ENCODE data around the gene GUCA2A. TPM values are rescaled to one million over a fixed set of nuclear protein-coding genes. Genes with fewer than 3 reads are reported as not detected.
A peak's percentile ranks its signal among the peaks of the same experiment; 100 is the strongest.
"Not testable (repeated sequence)": the region's sequence is repeated elsewhere in the genome, so short reads cannot be mapped to it uniquely, and the experiment has no call there.

The GUCA2A gene, protein sequence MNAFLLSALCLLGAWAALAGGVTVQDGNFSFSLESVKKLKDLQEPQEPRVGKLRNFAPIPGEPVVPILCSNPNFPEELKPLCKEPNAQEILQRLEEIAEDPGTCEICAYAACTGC
- not detected for total RNA-seq

GRCh38 chr1:42164551-42165420 lies at the start of gene GUCA2A:
GUCA2A (minus strand) TSS chr1:42164745; CDS start chr1:42164712, 33 bp downstream.
- ATAC-seq (ENCODE audit: low read depth) (no peak), DNase-seq (no peak)
- Mint-ChIP-seq H3K27me3 (peaks cover 4% of the 10 kb centered on the region), H3K4me1 (peaks cover 5% of the 10 kb centered on the region), H3K27ac (no peak within 1 kb of the TSS), H3K36me3 (no peaks in the 10 kb centered on the region), H3K4me3 (no peak within 1 kb of the TSS), H3K9me3 (peaks cover 18% of the 10 kb centered on the region)
- POLR2A ChIA-PET = no interaction called here

DNA sequence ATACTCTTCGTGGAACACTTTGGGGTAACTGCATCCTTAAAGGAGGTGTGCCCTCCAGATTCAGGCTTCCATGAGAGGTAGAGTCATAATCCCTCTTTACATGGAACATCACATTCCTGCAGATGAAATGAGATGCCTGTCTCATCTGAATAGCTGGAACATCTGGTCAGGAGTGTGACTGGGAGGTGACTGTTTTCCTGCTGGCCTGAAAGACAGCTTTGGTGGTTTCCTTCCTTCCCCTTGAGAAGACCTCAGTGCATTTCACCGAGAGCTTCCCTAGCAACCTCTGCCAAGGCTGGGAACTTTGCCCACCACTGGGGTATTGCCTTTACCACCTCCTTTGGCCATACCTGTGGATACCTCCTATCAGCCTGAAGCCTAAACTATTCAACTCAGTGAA lies 46.7 kb upstream of the GUCA2A start:
- POLR2A ChIA-PET = no interaction called here
- no peak overlapping the region for H3K4me3 Mint-ChIP-seq
- H3K4me1 Mint-ChIP-seq = peaks cover under 1% of the 10 kb centered on the region

GRCh38 chr1:42210421-42211133 lies 46.0 kb upstream of the GUCA2A start:
- H3K27ac Mint-ChIP-seq = no peak overlapping the region
- POLR2A ChIA-PET = no interaction called here

More for the DNA sequence above, 46.7 kb upstream of the GUCA2A start:
- no peaks in the 10 kb centered on the region for H3K27me3 Mint-ChIP-seq
- ATAC-seq (ENCODE audit: low read depth) (no peak), DNase-seq (no peak)
- peaks cover 11% of the 10 kb centered on the region for H3K9me3 Mint-ChIP-seq
- peaks cover 60% of the 10 kb centered on the region for H3K36me3 Mint-ChIP-seq
- no peak overlapping the region for H3K27ac Mint-ChIP-seq

GRCh38 chr1:42209526-42210251 lies 45.1 kb upstream of the GUCA2A start:
- no peak overlapping the region for H3K27ac Mint-ChIP-seq
- H3K9me3 Mint-ChIP-seq = peaks cover 12% of the 10 kb centered on the region
- H3K27me3 Mint-ChIP-seq = no peaks in the 10 kb centered on the region
- H3K36me3 Mint-ChIP-seq = peaks cover 66% of the 10 kb centered on the region
- POLR2A ChIA-PET = no interaction called here
- H3K4me3 Mint-ChIP-seq = no peak overlapping the region
- no peak for DNase-seq
- H3K4me1 Mint-ChIP-seq = peaks cover 4% of the 10 kb centered on the region
- no peak for ATAC-seq (ENCODE audit: low read depth)

More at GRCh38 chr1:42210421-42211133, 46.0 kb upstream of the GUCA2A start:
- H3K9me3 Mint-ChIP-seq = peaks cover 11% of the 10 kb centered on the region
- H3K4me1 Mint-ChIP-seq = peaks cover 4% of the 10 kb centered on the region
- ATAC-seq (ENCODE audit: low read depth) = no peak
- no peaks in the 10 kb centered on the region for H3K27me3 Mint-ChIP-seq
- H3K36me3 Mint-ChIP-seq = peaks cover 64% of the 10 kb centered on the region
- no peak overlapping the region for H3K4me3 Mint-ChIP-seq
- DNase-seq = no peak

GRCh38 chr1:42206930-42207329 lies 42.4 kb upstream of the GUCA2A start:
- H3K4me3 Mint-ChIP-seq; H3K27ac Mint-ChIP-seq; ATAC-seq (ENCODE audit: low read depth); H3K27me3 Mint-ChIP-seq; DNase-seq; H3K4me1 Mint-ChIP-seq; POLR2A ChIA-PET: not testable (repeated sequence)
- Mint-ChIP-seq H3K9me3 (peaks cover 20% of the 10 kb centered on the region), H3K36me3 (peaks cover 69% of the 10 kb centered on the region)

- POLR2A ChIA-PET = no interaction called here
- Mint-ChIP-seq H3K27me3 (no peaks in the 10 kb centered on the region), H3K36me3 (peaks cover 69% of the 10 kb centered on the region), H3K4me3 (no peak overlapping the region), H3K9me3 (peaks cover 21% of the 10 kb centered on the region), H3K27ac (peak overlapping the region; percentile 43), H3K4me1 (peaks cover 4% of the 10 kb centered on the region)
- ATAC-seq (ENCODE audit: low read depth) = no peak
- no peak for DNase-seq
These were observed 41.6 kb upstream of the GUCA2A start for GRCh38 chr1:42206164-42206563.

DNA sequence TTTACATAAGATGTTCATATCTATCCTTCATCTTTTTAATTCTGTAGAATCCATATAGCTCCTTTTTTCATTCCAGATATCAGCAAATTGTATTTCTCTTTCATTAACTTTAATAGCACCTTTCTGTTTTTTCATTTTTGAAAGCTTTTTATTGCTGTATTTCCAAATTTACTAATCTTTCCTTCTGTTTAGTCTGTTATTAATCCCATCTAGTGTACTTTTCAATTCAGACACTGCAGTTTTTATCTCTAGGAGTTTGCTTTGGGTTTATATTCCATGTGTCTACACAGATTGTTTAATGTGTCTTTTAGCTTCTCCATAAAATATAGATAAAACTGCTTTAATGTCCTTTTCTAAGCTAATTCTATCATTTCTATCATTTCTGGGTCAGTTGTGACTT lies 37.4 kb upstream of the GUCA2A start:
- Mint-ChIP-seq H3K27me3 (no peaks in the 10 kb centered on the region), H3K27ac (no peak overlapping the region), H3K4me1 (peaks cover 4% of the 10 kb centered on the region), H3K9me3 (peaks cover 17% of the 10 kb centered on the region), H3K36me3 (peaks cover 64% of the 10 kb centered on the region), H3K4me3 (no peak overlapping the region)
- POLR2A ChIA-PET = no interaction called here
- ATAC-seq (ENCODE audit: low read depth) (no peak), DNase-seq (no peak)

DNA sequence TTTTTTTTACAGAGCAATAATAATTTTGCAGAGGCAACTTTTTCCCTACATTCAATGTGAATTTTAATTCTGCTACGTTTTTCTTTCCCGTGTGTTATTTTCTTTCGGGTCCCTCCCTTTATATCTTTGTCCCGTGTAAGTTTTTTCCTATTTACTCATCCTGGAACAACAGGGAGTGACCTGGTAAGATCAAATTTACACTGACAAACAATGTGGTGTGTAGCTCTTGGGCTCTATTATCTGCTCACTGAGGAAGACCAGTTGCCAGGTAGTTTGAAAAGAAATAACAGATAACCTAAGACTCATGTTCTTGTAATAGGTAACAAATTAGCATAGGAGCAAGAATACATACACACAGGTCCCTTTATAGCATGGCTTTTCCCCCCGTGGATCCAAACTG lies 33.7 kb upstream of the GUCA2A start:
- POLR2A ChIA-PET = no interaction called here
- no peak for DNase-seq
- no peaks in the 10 kb centered on the region for H3K27me3 Mint-ChIP-seq
- H3K4me3 Mint-ChIP-seq = no peak overlapping the region
- H3K4me1 Mint-ChIP-seq = no peaks in the 10 kb centered on the region
- no peak overlapping the region for H3K27ac Mint-ChIP-seq
- ATAC-seq (ENCODE audit: low read depth) = no peak
- H3K9me3 Mint-ChIP-seq = peaks cover 11% of the 10 kb centered on the region
- peaks cover 36% of the 10 kb centered on the region for H3K36me3 Mint-ChIP-seq

DNA sequence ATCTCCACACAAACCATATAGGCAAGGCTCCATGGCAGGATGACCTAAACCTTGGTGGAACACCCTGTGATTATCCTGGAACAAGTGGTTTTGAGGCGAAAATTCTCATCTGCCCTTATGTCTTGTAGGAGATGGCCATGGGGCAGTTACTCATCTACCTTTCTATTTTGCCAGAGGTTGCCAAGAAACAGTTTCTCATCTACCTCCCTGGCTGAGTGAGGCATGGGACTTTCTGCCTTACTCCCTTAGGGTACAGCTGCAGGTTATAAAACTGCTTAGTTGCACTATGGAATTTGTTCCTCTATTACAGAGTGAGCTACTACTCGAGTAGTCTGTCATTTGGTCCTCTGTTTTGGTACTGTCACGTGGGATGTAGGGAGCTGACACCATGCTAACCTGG lies 31.3 kb upstream of the GUCA2A start:
- Mint-ChIP-seq H3K9me3 (no peaks in the 10 kb centered on the region), H3K36me3 (peaks cover 24% of the 10 kb centered on the region), H3K27ac (no peak overlapping the region), H3K27me3 (no peaks in the 10 kb centered on the region), H3K4me3 (no peak overlapping the region), H3K4me1 (peaks cover 4% of the 10 kb centered on the region)
- no peak for DNase-seq
- no peak for ATAC-seq (ENCODE audit: low read depth)
- POLR2A ChIA-PET = no interaction called here

DNA sequence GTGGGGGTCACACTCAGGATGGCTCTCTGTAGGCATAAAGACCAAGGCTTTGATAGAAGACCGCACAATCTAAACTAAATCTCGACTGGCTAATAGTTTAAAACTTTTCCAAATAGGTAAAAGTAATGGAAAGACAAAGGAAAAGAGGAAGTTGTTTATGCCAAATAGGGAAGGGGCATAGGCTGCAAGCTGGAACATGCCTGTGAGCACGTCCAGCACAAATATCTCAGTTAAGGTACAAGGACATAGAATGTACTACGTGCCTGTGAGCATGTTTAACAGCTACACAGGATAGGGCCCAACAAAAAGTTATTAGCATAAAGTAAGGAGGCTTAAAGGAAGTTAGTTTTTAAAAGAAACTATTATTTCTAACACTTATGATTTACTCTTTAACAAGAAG lies 27.6 kb upstream of the GUCA2A start:
- no peaks in the 10 kb centered on the region for H3K9me3 Mint-ChIP-seq
- H3K27ac Mint-ChIP-seq = no peak overlapping the region
- H3K36me3 Mint-ChIP-seq = peaks cover 10% of the 10 kb centered on the region
- ATAC-seq (ENCODE audit: low read depth) (no peak), DNase-seq (no peak)
- no peaks in the 10 kb centered on the region for H3K27me3 Mint-ChIP-seq
- H3K4me3 Mint-ChIP-seq = no peak overlapping the region
- peaks cover 4% of the 10 kb centered on the region for H3K4me1 Mint-ChIP-seq
- POLR2A ChIA-PET = no interaction called here

GRCh38 chr1:42191319-42191718 lies 26.8 kb upstream of the GUCA2A start:
- POLR2A ChIA-PET = no interaction called here
- peaks cover 12% of the 10 kb centered on the region for H3K36me3 Mint-ChIP-seq

DNA sequence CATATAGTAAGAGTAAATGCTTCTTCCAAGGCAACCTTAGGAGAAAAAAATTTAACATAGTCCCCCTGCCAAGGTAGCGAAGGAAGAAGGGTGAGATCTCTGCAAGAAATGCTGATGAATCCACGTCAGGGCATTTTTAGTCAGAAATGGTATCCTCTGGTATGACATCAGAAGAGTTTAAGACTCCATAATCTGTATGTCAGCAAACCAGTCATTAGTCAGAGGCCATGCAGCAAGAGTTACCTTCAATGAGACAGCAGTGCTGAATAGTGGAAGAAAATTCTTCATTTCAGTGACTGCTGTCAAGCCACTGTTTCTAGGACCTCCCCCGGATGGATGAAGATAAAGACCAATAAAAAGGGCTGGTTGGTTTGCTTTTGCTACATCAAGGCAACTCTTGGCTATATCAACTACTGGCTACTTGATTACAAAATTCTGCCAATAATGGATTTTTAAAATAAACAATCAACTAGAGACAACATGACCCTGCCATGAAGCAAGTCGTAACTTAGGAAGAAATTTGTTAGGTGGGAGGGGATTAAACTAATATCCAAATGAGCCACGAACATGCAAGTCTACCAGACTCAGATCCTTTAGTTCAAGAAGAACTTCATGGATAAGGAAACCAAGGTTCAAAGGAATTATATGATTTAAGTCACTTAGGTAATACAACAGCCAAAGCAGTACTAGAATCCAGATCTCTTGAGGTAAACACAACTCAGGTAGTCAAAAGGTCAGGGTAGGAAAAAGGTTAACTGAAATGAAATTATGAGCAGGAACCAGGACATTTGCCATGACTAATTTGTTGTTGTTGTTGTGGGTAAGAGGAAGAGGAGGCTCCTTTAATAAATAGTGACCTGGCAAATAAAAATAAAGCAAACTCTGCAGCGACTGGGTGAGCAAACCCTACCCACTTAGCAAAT lies 25.6 kb upstream of the GUCA2A start:
- DNase-seq = no peak
- Mint-ChIP-seq H3K9me3 (no peaks in the 10 kb centered on the region), H3K4me1 (peaks cover 4% of the 10 kb centered on the region), H3K27me3 (no peaks in the 10 kb centered on the region), H3K4me3 (no peak overlapping the region), H3K27ac (no peak overlapping the region), H3K36me3 (peaks cover 15% of the 10 kb centered on the region)
- POLR2A ChIA-PET = no interaction called here
- ATAC-seq (ENCODE audit: low read depth) = no peak

More at GRCh38 chr1:42191319-42191718, 26.8 kb upstream of the GUCA2A start:
- Mint-ChIP-seq H3K4me3 (no peak overlapping the region), H3K27ac (no peak overlapping the region), H3K4me1 (peaks cover 4% of the 10 kb centered on the region), H3K27me3 (no peaks in the 10 kb centered on the region), H3K9me3 (no peaks in the 10 kb centered on the region)
- no peak for ATAC-seq (ENCODE audit: low read depth)
- no peak for DNase-seq
